Endothelial cell of umbilical vein (primary cell): ENCODE results near the gene ATP6V1G2. TPM values are rescaled to one million over a fixed set of nuclear protein-coding genes. Genes with fewer than 3 reads are reported as not detected.
A peak's percentile ranks its signal among the peaks of the same experiment; 100 is the strongest.
"Not testable (repeated sequence)": the region's sequence is repeated elsewhere in the genome, so short reads cannot be mapped to it uniquely, and the experiment has no call there.

Source experiments
- BruUV-seq: library from RNA; stranded (reverse); fragments of 400-500 nt; replicated peaks from 2 replicates; lab custom pipeline; 2021; lab: Mats Ljungman, UMichigan
- CTCF ChIA-PET: fragments of 300-600, 350-600 bp; sonication (Branson Sonifier 250); formaldehyde crosslinking; loops from one replicate; lab custom pipeline; 2021; ENCODE audit warnings: antibody characterized with exemption, inconsistent platforms; lab: Charles Lee
- POLR2A ChIA-PET: fragments of 300-600, 350-600 bp; sonication (Branson Sonifier 250); formaldehyde crosslinking; loops from one replicate; lab custom pipeline; 2021; ENCODE audit warnings: antibody characterized with exemption, inconsistent platforms; lab: Charles Lee
- DNase-seq: peaks from one replicate; pipeline ENCODE4 v3.0.0-alpha.2; 2011; ENCODE audit warnings: low read depth, low spot score
- FAIRE-seq: peaks from 2 replicates; lab custom pipeline; 2011; peaks lifted over from hg19 to GRCh38; lab: Jason Lieb, UNC
- H2AFZ ChIP-seq: 2 replicates; pipeline ENCODE4 v1.6.0; 2012; ENCODE audit warnings: low read depth, low read length, control low read depth, inconsistent platforms
- H3K27ac ChIP-seq: 2 replicates; pipeline ENCODE4 v1.5.1; 2011; ENCODE audit warnings: low read depth, mild to moderate bottlenecking, control low read depth, low read length, moderate library complexity; ENCODE audit not compliant: insufficient read depth
- H3K27me3 ChIP-seq, 2 experiments: 2 replicates each; pipeline versions ENCODE4 v1.6.0 to v1.6.1; 2011; ENCODE audit warnings: low read length in 2 of 2, mixed read lengths in 1 of 2; ENCODE audit not compliant: control insufficient read depth in 2 of 2, insufficient read depth in 2 of 2
- H3K36me3 ChIP-seq, 2 experiments: 2 replicates in 1 of 2; 3 replicates in 1 of 2; pipeline ENCODE4 v1.5.1; 2011; ENCODE audit warnings: low read length in 2 of 2, mild to moderate bottlenecking in 1 of 2, moderate library complexity in 1 of 2; ENCODE audit not compliant: control insufficient read depth in 2 of 2, insufficient read depth in 2 of 2; ENCODE audit errors: extremely low read depth in 1 of 2
- H3K4me1 ChIP-seq: 3 replicates; pipeline ENCODE4 v1.5.1; 2011; ENCODE audit warnings: mild to moderate bottlenecking, low read length; ENCODE audit not compliant: control insufficient read depth, insufficient read depth; ENCODE audit errors: extremely low read depth
- H3K4me2 ChIP-seq: 2 replicates; pipeline ENCODE4 v1.6.1; 2011; ENCODE audit warnings: low read length, control low read depth, mixed read lengths; ENCODE audit not compliant: insufficient read depth
- H3K4me3 ChIP-seq, 3 experiments: fragments of 200-600 bp in 1 of 3; sonication (generic), shearing (Covaris generic) in 1 of 3; replicated peaks in 1 of 3; 2 replicates each; pipeline ENCODE4 v1.5.1; 2011 to 2016; ENCODE audit warnings: control low read depth in 3 of 3, low read length in 3 of 3, mild to moderate bottlenecking in 2 of 3, inconsistent platforms in 1 of 3, low read depth in 1 of 3, moderate library complexity in 1 of 3; ENCODE audit not compliant: insufficient read depth in 1 of 3
- H3K79me2 ChIP-seq: 2 replicates; pipeline ENCODE4 v1.6.0; 2012; ENCODE audit warnings: low read length, inconsistent platforms; ENCODE audit not compliant: control insufficient read depth, insufficient read depth
- H3K9ac ChIP-seq: replicated peaks from 2 replicates; pipeline ENCODE3; 2011; ENCODE audit warnings: low read length, control low read depth; ENCODE audit not compliant: insufficient read depth; ENCODE audit errors: extremely low read depth
- H3K9me1 ChIP-seq: replicated peaks from 3 replicates; pipeline ENCODE4 v1.6.0; 2011; ENCODE audit warnings: mild to moderate bottlenecking, low read length; ENCODE audit not compliant: control insufficient read depth, insufficient read depth; ENCODE audit errors: extremely low read depth
- H3K9me3 ChIP-seq: replicated peaks from 2 replicates; pipeline ENCODE4 v1.5.1; 2012; ENCODE audit warnings: low read length, inconsistent platforms; ENCODE audit not compliant: control insufficient read depth, insufficient read depth
- H4K20me1 ChIP-seq: replicated peaks from 2 replicates; pipeline ENCODE3; 2011; ENCODE audit warnings: mild to moderate bottlenecking, low read length; ENCODE audit not compliant: control insufficient read depth, insufficient read depth; ENCODE audit errors: extremely low read depth
- CTCF ChIP-seq, 2 donors: IDR thresholded peaks; 1 replicate in 1 of 2; 2 replicates in 1 of 2; pipeline ENCODE4 v1.5.1; 2011; ENCODE audit warnings: low read length in 2 of 2, mild to moderate bottlenecking in 2 of 2, moderate library complexity in 2 of 2, control low read depth in 1 of 2, inconsistent platforms in 1 of 2, low read depth in 1 of 2; ENCODE audit not compliant: insufficient read depth in 1 of 2; ENCODE audit errors: extremely low read depth in 1 of 2
- EZH2 ChIP-seq: IDR thresholded peaks from 2 replicates; pipeline ENCODE4 v1.6.1; 2012; ENCODE audit warnings: borderline replicate concordance, low read depth, mild to moderate bottlenecking, moderate library complexity, low read length, inconsistent platforms; ENCODE audit not compliant: severe bottlenecking
- FOS ChIP-seq: IDR thresholded peaks from 2 replicates; pipeline ENCODE4 v1.6.1; 2011; ENCODE audit warnings: mild to moderate bottlenecking, low read length, moderate library complexity, borderline replicate concordance; ENCODE audit not compliant: insufficient read depth
- GATA2 ChIP-seq: IDR thresholded peaks from 2 replicates; pipeline ENCODE4 v1.7.0; 2011; ENCODE audit warnings: low read depth, mild to moderate bottlenecking, moderate library complexity, mixed read lengths, low read length; ENCODE audit not compliant: insufficient read length, insufficient read depth
- JUN ChIP-seq: IDR thresholded peaks from 2 replicates; pipeline ENCODE4 v1.6.1; 2011; ENCODE audit warnings: borderline replicate concordance, low read depth; ENCODE audit not compliant: insufficient read length, insufficient read depth
- MYC ChIP-seq: IDR thresholded peaks from one replicate; pipeline ENCODE4 v1.6.1; 2011; ENCODE audit warnings: mild to moderate bottlenecking, low read depth, low read length
- POLR2A ChIP-seq: IDR thresholded peaks from 2 replicates; pipeline ENCODE4 v1.6.1; 2012; ENCODE audit warnings: low read depth, mild to moderate bottlenecking, control low read depth, low read length
- POLR2AphosphoS5 ChIP-seq: IDR thresholded peaks from 2 replicates; pipeline ENCODE4 v1.6.1; 2012; ENCODE audit warnings: low read depth, mild to moderate bottlenecking, control low read depth, low read length, moderate library complexity; ENCODE audit not compliant: insufficient read depth
- dilution Hi-C: fragments of 300-500 bp; cut with MboI; formaldehyde crosslinking; loops from one replicate; pipeline ENCODE4 v1.15.0; 2019; ENCODE audit warnings: low sequenced_read_pairs; ENCODE audit not compliant: extremely low pct_ligation_motif_present
- intact Hi-C: fragments of 100-400 bp; cut with micrococcal nuclease; formaldehyde crosslinking; loops from one replicate; pipeline ENCODE4 v1.10.0; 2022
- polyA plus RNA-seq, 4 experiments: library from polyadenylated mRNA; depleted of rRNA in 3 of 4; stranded (reverse) in 3 of 4; unstranded in 1 of 4; fragments of >200 nt; gene quantifications; 2 replicates each; pipeline versions ENCODE4 v1.2.1 to v1.2.3, GENCODE V29; 2011 to 2012; ENCODE audit warnings: missing spikeins in 1 of 4
- total RNA-seq: library from RNA; stranded (reverse); gene quantifications from 2 replicates; pipeline ENCODE4 v1.2.3, GENCODE V29; 2021
- TF ChIP-seq, protein P1 (sequence below): IDR thresholded peaks from 2 replicates; pipeline ENCODE4 v1.6.1; 2011; ENCODE audit not compliant: insufficient read depth, insufficient read length

Gene ATP6V1G2
- total and polyA plus RNA-seq, 2 donors (not counting 3 experiments of a cell fraction or from before 2014, with no cell fraction given), result 0.70 to 0.84 TPM

GRCh38 chr6:31510007-31510406 is 36.4 kb downstream of the ATP6V1G2 start:
- Histone ChIP-seq H3K36me3 (peaks cover 5 to 13% of the 10 kb centered on the region in 2 experiments), H2AFZ (no peak overlapping the region), H3K4me2 (no peak overlapping the region), H3K79me2 (peaks cover 2% of the 10 kb centered on the region), H3K9ac (no peak overlapping the region), H3K9me3 (no peaks in the 10 kb centered on the region), H3K27me3 (no peaks in the 10 kb centered on the region), H3K4me1 (peaks cover 3% of the 10 kb centered on the region), H3K4me3 (no peak overlapping the region), H3K27ac (no peak overlapping the region), H4K20me1 (no peaks in the 10 kb centered on the region), H3K9me1 (no peaks in the 10 kb centered on the region)
- ChIA-PET POLR2A (no interaction called here), CTCF (interaction anchor here (1.1 kb wide), 1 partner anchor 17 kb away, joined by 3 read pairs; no protein-coding TSS in a partner anchor)
- DNase-seq (no peak), FAIRE-seq (no peak)
- intact Hi-C loops (no loop called here), dilution Hi-C loops (no loop called here)
- no peak for TF ChIP-seq POLR2A
- TF ChIP-seq FOS, result no peak
- TF ChIP-seq EZH2, result no peak
- TF ChIP-seq, protein P1, sequence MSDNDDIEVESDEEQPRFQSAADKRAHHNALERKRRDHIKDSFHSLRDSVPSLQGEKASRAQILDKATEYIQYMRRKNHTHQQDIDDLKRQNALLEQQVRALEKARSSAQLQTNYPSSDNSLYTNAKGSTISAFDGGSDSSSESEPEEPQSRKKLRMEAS, result no peak
- no peak for TF ChIP-seq CTCF (IDR thresholded peaks at IDR 0.05; ENCODE audit: extremely low read depth in 1 of 2, insufficient read depth in 1 of 2, low read depth in 1 of 2, low read length in 2 of 2)
- TF ChIP-seq POLR2AphosphoS5, result no peak
- TF ChIP-seq MYC, result no peak
- TF ChIP-seq GATA2, result peak; percentile 45
- no peak for TF ChIP-seq JUN
- BruUV-seq, result no TSS peak

DNA sequence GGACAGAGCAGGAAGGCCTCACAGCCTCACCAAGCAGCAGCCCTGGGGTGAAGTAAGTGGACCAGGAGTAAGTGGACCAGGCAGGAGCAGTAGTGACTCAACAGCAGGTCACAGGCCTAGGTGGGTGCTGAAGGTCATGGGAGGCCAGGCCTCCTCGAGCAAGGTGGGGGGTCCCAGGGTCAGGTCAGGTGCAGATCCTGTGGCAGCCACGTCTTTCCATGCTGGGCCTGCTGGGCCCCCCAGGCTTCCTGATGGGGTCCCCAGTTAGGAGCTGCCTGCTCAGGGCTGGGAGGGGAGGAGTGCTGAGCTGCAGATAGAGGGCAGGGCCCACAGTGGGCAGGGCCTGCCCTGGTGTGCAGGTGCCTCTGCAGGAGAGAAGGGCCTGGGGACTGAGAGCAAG is 37.4 kb downstream of the ATP6V1G2 start:
- DNase-seq, H3K4me2 ChIP-seq, H3K9me1 ChIP-seq, H3K79me2 ChIP-seq, CTCF ChIA-PET, H3K4me3 ChIP-seq, H3K9ac ChIP-seq, H3K27me3 ChIP-seq, H3K4me1 ChIP-seq, H4K20me1 ChIP-seq, H3K27ac ChIP-seq, dilution Hi-C loops, H3K9me3 ChIP-seq, intact Hi-C loops, BruUV-seq, FAIRE-seq, POLR2A ChIA-PET, H2AFZ ChIP-seq: not testable (repeated sequence)
- H3K36me3 ChIP-seq, result peaks cover 5 to 13% of the 10 kb centered on the region in 2 experiments
